Frontal cortex (tissue), 4 donors: ENCODE measurements around the gene SLC9A1. TPM values are rescaled to one million over a fixed set of nuclear protein-coding genes. Genes with fewer than 3 reads are reported as not detected.

Experiments
- DNase-seq, 2 donors: peaks; one replicate each; pipeline ENCODE4 v3.0.0; 2012; ENCODE audit warnings: low spot score in 2 of 2
- FAIRE-seq: peaks from 2 replicates; lab custom pipeline; 2012; peaks lifted over from hg19 to GRCh38; lab: Jason Lieb, UNC
- total RNA-seq: library from RNA; depleted of rRNA; stranded (reverse); fragments of >200 nt; gene quantifications from one replicate; pipeline ENCODE4 v1.2.3, GENCODE V29; 2014
- donor health status: control.
- donor health status: control.
- donor health status: control.

The SLC9A1 gene
- total RNA-seq, 1 donor from 2014 or later, result 2.0 TPM

DNA sequence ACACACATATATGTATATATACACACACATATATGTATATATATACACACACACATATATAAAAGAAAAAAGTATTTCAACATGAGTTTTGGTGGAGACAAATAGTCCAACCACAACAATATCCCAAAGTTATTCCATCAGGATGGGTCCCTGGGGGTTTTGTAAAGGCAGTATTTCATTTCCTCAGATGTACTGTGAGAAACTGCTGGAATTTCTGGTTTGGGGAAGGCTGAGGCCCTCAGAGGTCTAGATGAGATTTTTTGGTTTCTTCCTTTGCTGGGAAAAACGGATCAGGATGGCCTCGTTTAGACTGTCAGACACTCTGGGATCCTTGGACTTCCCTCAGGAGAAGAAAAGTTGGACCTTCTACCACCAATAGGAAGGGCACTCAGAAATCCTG lies 105.8 kb downstream of the SLC9A1 start:
- DNase-seq, result no peak
- FAIRE-seq, result no peak

Other genes starting within 250 kb of the SLC9A1 start
- gene NR0B2, start 241.2 kb downstream of the SLC9A1 start, total RNA-seq, result not detected
- gene NUDC, start 233.4 kb downstream of the SLC9A1 start, total RNA-seq, result 17.1 TPM
- not detected for gene KDF1, start 194.7 kb downstream of the SLC9A1 start, total RNA-seq
- 16.7 TPM for gene TRNP1, start 161.4 kb downstream of the SLC9A1 start, total RNA-seq
- not detected for gene TENT5B, start 142.3 kb downstream of the SLC9A1 start, total RNA-seq
- 15.5 TPM for gene WDTC1, start 79.5 kb upstream of the SLC9A1 start, total RNA-seq
- gene TMEM222, start 167.0 kb upstream of the SLC9A1 start, total RNA-seq, result 19.6 TPM
- not detected for gene SYTL1, start 186.9 kb upstream of the SLC9A1 start, total RNA-seq
- gene MAP3K6, start 211.8 kb upstream of the SLC9A1 start, total RNA-seq, result 0.82 TPM
- not detected for gene FCN3, start 219.7 kb upstream of the SLC9A1 start, total RNA-seq
- gene CD164L2, start 228.2 kb upstream of the SLC9A1 start, total RNA-seq, result not detected
- gene GPR3, start 237.5 kb upstream of the SLC9A1 start, total RNA-seq, result 0.41 TPM